ENCODE data around the gene HEBP2.

GRCh38 chr6:138377844-138378243 lies 26.2 kb upstream of the HEBP2 start, which contains the start of gene SMIM28:
- TF ChIP-seq POLR2A (IDR thresholded peaks at IDR 0.05; ENCODE audit: extremely low read depth, insufficient read length) (no peak), CTCF (IDR thresholded peaks at IDR 0.05; ENCODE audit: low read depth, low read length) (no peak), MAX (IDR thresholded peaks at IDR 0.05; ENCODE audit: low read depth, low read length) (no peak)

Data from NB4 (cell line).